Measurements from ENCODE around the gene ADD2.

DNA sequence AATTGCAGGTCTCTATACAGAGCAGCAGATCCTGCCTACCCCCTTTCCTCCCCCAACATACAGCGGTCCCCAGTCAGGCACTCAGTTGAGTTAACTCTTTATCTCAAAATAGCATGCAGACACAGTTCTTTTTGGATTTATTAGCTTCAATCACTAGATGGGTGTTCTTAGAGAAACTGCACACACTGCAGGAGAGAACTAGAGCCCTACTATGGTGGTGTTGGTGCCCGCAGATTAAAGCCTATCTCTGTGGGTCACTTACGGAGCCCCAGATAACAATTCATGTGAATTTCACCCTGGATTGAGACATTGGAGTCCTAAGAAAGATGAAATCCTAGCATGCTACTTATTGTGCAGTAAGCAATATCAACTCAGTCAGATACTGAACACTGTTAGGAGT is 11.9 kb downstream of the ADD2 start:
- TF ChIP-seq, protein P1, sequence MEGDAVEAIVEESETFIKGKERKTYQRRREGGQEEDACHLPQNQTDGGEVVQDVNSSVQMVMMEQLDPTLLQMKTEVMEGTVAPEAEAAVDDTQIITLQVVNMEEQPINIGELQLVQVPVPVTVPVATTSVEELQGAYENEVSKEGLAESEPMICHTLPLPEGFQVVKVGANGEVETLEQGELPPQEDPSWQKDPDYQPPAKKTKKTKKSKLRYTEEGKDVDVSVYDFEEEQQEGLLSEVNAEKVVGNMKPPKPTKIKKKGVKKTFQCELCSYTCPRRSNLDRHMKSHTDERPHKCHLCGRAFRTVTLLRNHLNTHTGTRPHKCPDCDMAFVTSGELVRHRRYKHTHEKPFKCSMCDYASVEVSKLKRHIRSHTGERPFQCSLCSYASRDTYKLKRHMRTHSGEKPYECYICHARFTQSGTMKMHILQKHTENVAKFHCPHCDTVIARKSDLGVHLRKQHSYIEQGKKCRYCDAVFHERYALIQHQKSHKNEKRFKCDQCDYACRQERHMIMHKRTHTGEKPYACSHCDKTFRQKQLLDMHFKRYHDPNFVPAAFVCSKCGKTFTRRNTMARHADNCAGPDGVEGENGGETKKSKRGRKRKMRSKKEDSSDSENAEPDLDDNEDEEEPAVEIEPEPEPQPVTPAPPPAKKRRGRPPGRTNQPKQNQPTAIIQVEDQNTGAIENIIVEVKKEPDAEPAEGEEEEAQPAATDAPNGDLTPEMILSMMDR (IDR thresholded peaks at IDR 0.05; ENCODE audit: low read depth, low read length), result no peak
- no peak for TF ChIP-seq POLR2A (IDR thresholded peaks at IDR 0.05; ENCODE audit: extremely low read depth, insufficient read length)
- TF ChIP-seq, protein P2, sequence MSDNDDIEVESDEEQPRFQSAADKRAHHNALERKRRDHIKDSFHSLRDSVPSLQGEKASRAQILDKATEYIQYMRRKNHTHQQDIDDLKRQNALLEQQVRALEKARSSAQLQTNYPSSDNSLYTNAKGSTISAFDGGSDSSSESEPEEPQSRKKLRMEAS (IDR thresholded peaks at IDR 0.05; ENCODE audit: low read depth, low read length), result no peak

All from NB4 (cell line).